ENCODE results near the gene PPP1R18. TPM values are rescaled to one million over a fixed set of nuclear protein-coding genes. Genes with fewer than 3 reads are reported as not detected.
A peak's percentile ranks its signal among the peaks of the same experiment; 100 is the strongest.

PPP1R18 gene
- total and polyA plus RNA-seq, 2 experiments from 2014 or later, result 67.8 to 108 TPM

- no peaks in the 10 kb centered on the region for H3K36me3 ChIP-seq (ENCODE audit: low read depth)
- no peaks in the 10 kb centered on the region for H3K9me2 ChIP-seq (ENCODE audit: insufficient read depth)
- no peaks in the 10 kb centered on the region for H4K20me1 ChIP-seq (ENCODE audit: insufficient read depth)
- no peaks in the 10 kb centered on the region for H3K27me3 ChIP-seq (replicated peaks; ENCODE audit: insufficient read depth)
- peak overlapping the region; percentile 91 for H3K4me3 ChIP-seq
- no peak for TF ChIP-seq EZH2 (IDR thresholded peaks at IDR 0.05; ENCODE audit: insufficient read depth, poor library complexity, severe bottlenecking)
- WGBS, 2 experiments (ENCODE audit: low coverage in 1 of 2, low lambda C conversion rate in 2 of 2, missing lambda C conversion rate in 2 of 2), result 26 to 30% methylated on average over 8 of the region's 8 CpGs
- H3K79me2 ChIP-seq (ENCODE audit: insufficient read depth), result peaks cover 33% of the 10 kb centered on the region
- peak overlapping the region; percentile 92 for H3K27ac ChIP-seq
- DNase-seq, result peak; percentile 30
- H3F3A ChIP-seq (ENCODE audit: insufficient read depth), result peaks cover 37% of the 10 kb centered on the region
- peak overlapping the region; percentile 91 for H2AFZ ChIP-seq
- peak overlapping the region; percentile 83 for H3K4me2 ChIP-seq (ENCODE audit: unreplicated experiment)
- no peaks in the 10 kb centered on the region for H3K9me3 ChIP-seq (ENCODE audit: low read depth)
- H3K9ac ChIP-seq, result peak overlapping the region; percentile 85
- H3K4me1 ChIP-seq (ENCODE audit: insufficient read depth), result peaks cover 46% of the 10 kb centered on the region
- in situ Hi-C loops (cut with MboI), result no loop called here
These were observed 4.9 kb upstream of the PPP1R18 start for GRCh38 chr6:30691208-30691847.

DNA sequence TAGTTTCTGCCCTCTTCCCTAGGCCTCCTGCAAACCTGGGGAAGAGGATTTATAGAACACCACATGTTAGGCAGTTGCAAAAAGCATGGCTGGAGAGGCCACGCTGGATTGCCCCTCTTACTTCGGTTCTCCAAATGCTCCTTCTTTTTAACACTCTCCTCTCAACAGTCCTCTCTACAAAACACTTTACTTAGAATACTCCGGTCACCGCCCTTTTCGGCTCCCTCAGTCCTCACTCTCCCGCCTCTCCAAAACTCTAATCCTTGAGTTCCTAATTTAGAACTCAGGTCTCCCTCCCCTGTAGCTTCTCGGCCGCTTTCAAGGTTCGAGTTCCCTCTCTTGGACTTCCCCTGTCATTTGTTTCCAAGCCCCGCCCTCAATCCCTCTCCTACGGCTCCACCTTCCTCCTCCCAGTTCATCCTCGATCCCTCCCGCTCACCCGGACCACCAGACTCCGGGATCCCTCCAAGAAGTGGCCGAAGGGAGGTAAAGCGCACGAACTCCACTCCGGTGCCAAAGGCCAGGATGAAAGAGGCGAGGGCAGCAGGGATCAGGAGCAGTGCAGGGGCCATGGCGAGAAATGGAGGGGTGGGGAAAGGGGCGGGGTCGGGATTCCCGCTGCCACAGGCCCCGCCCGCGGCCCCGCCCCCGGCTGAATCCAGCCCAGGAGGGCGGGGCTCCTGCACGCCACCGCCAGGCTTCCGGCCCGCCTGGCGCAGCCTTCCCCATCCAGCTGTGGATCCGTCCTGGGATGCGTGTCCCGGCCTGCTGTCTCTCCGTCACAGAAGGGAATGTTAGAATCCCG lies 4.2 kb upstream of the PPP1R18 start, which contains the start of gene NRM:
NRM (minus strand) TSS at position 582 of the 805 bp plus-strand sequence; CDS start at position 572, 10 bp downstream.
- Histone ChIP-seq H3K9ac (peak within 1 kb of the TSS; percentile 85), H3K36me3 (ENCODE audit: low read depth) (no peaks in the 10 kb centered on the region), H3K27me3 (replicated peaks; ENCODE audit: insufficient read depth) (no peaks in the 10 kb centered on the region), H3K27ac (peak within 1 kb of the TSS; percentile 92), H3K9me3 (ENCODE audit: low read depth) (no peaks in the 10 kb centered on the region), H3K4me2 (ENCODE audit: unreplicated experiment) (peak within 1 kb of the TSS; percentile 83), H3K4me1 (ENCODE audit: insufficient read depth) (peaks cover 41% of the 10 kb centered on the region), H2AFZ (peak within 1 kb of the TSS; percentile 91), H3K9me2 (ENCODE audit: insufficient read depth) (no peaks in the 10 kb centered on the region), H3K4me3 (peak within 1 kb of the TSS; percentile 91), H4K20me1 (ENCODE audit: insufficient read depth) (no peaks in the 10 kb centered on the region), H3F3A (ENCODE audit: insufficient read depth) (peaks cover 43% of the 10 kb centered on the region), H3K79me2 (ENCODE audit: insufficient read depth) (peaks cover 40% of the 10 kb centered on the region)
- 2 to 3% methylated on average over 26 to 40 of the region's 40 CpGs for WGBS, 2 experiments (ENCODE audit: low coverage in 1 of 2, low lambda C conversion rate in 2 of 2, missing lambda C conversion rate in 2 of 2)
- in situ Hi-C loops (cut with MboI), result no loop called here
- peak; percentile 96 for DNase-seq
- TF ChIP-seq EZH2 (IDR thresholded peaks at IDR 0.05; ENCODE audit: insufficient read depth, poor library complexity, severe bottlenecking) (no peak), EZH2phosphoT487 (IDR thresholded peaks at IDR 0.05; ENCODE audit: insufficient read depth, low read depth) (no peak)

GRCh38 chr6:30689985-30690384 lies 3.5 kb upstream of the PPP1R18 start:
- 46 to 47% methylated on average over 4 of the region's 4 CpGs for WGBS, 2 experiments (ENCODE audit: low coverage in 1 of 2, low lambda C conversion rate in 2 of 2, missing lambda C conversion rate in 2 of 2)
- Histone ChIP-seq H3K79me2 (ENCODE audit: insufficient read depth) (peaks cover 46% of the 10 kb centered on the region), H3K9me3 (ENCODE audit: low read depth) (no peaks in the 10 kb centered on the region), H3K4me3 (peak overlapping the region; percentile 91), H3K27ac (peak overlapping the region; percentile 92), H3F3A (ENCODE audit: insufficient read depth) (peaks cover 45% of the 10 kb centered on the region), H2AFZ (no peak overlapping the region), H3K4me1 (ENCODE audit: insufficient read depth) (peaks cover 35% of the 10 kb centered on the region), H3K9ac (peak overlapping the region; percentile 85), H3K9me2 (ENCODE audit: insufficient read depth) (no peaks in the 10 kb centered on the region), H4K20me1 (ENCODE audit: insufficient read depth) (no peaks in the 10 kb centered on the region), H3K4me2 (ENCODE audit: unreplicated experiment) (peak overlapping the region; percentile 83), H3K36me3 (ENCODE audit: low read depth) (peaks cover 6% of the 10 kb centered on the region; the same call in 1 of the 2 replicates), H3K27me3 (replicated peaks; ENCODE audit: insufficient read depth) (no peaks in the 10 kb centered on the region)
- DNase-seq, result no peak
- TF ChIP-seq EZH2phosphoT487 (IDR thresholded peaks at IDR 0.05; ENCODE audit: insufficient read depth, low read depth) (no peak), EZH2 (IDR thresholded peaks at IDR 0.05; ENCODE audit: insufficient read depth, poor library complexity, severe bottlenecking) (no peak)
- in situ Hi-C loops (cut with MboI), result no loop called here

- Histone ChIP-seq H3K9me3 (ENCODE audit: low read depth) (no peaks in the 10 kb centered on the region), H3F3A (ENCODE audit: insufficient read depth) (peaks cover 43% of the 10 kb centered on the region), H3K4me2 (ENCODE audit: unreplicated experiment) (no peak overlapping the region), H4K20me1 (ENCODE audit: insufficient read depth) (no peaks in the 10 kb centered on the region), H2AFZ (no peak overlapping the region), H3K27me3 (replicated peaks; ENCODE audit: insufficient read depth) (no peaks in the 10 kb centered on the region), H3K4me1 (ENCODE audit: insufficient read depth) (peaks cover 30% of the 10 kb centered on the region), H3K9me2 (ENCODE audit: insufficient read depth) (no peaks in the 10 kb centered on the region), H3K9ac (peak overlapping the region; percentile 100), H3K4me3 (no peak overlapping the region), H3K36me3 (ENCODE audit: low read depth) (peaks cover 6% of the 10 kb centered on the region; the same call in 1 of the 2 replicates), H3K27ac (peak overlapping the region; percentile 100), H3K79me2 (ENCODE audit: insufficient read depth) (peaks cover 53% of the 10 kb centered on the region)
- in situ Hi-C loops (cut with MboI), result no loop called here
- WGBS, 2 experiments (ENCODE audit: low coverage in 1 of 2, low lambda C conversion rate in 2 of 2, missing lambda C conversion rate in 2 of 2), result 93 to 94% methylated on average over 11 of the region's 11 CpGs
- DNase-seq, result no peak
- TF ChIP-seq EZH2 (IDR thresholded peaks at IDR 0.05; ENCODE audit: insufficient read depth, poor library complexity, severe bottlenecking) (no peak), EZH2phosphoT487 (IDR thresholded peaks at IDR 0.05; ENCODE audit: insufficient read depth, low read depth) (no peak)
These were observed 2.8 kb upstream of the PPP1R18 start for GRCh38 chr6:30689022-30689865.

Data from GM23248 (cell line).